ENCODE data around the gene DENND5A. TPM values are rescaled to one million over a fixed set of nuclear protein-coding genes. Genes with fewer than 3 reads are reported as not detected.
"Not testable (repeated sequence)": the region's sequence is repeated elsewhere in the genome, so short reads cannot be mapped to it uniquely, and the experiment has no call there.

DENND5A gene
- total and polyA plus RNA-seq, 5 donors from 2014 or later: 2.2 to 44.3 (median 3.8) TPM

DNA sequence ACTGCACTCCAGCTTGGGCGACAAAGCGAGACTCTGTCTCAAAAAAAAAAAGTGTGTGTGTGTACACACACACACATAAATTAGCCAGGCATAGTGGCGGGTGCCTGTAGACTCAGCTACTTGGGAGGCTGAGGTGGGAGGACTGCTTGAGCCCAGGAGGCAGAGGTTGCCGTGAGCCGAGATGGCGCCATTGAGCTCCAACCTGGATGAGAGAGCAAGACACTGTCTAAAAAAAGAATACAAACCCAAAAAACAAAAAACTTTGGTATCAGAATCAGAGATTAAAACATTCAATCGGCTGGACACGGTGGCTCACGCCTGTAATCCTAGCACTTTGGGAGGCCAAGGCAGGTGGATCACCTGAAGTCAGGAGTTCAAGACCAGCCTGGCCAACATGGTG lies 44.3 kb downstream of the DENND5A start:
- not testable (repeated sequence) for H3K4me1 Mint-ChIP-seq; H3K27ac Mint-ChIP-seq; H3K27me3 Mint-ChIP-seq; H3K4me3 ChIP-seq (ENCODE audit: low read depth, low read length); DNase-seq; H3K27ac ChIP-seq (ENCODE audit: insufficient read depth, low read length, poor library complexity, severe bottlenecking); H3K36me3 ChIP-seq (ENCODE audit: control insufficient read depth, insufficient read depth, low read length); H3K36me3 Mint-ChIP-seq; H3K27me3 ChIP-seq (ENCODE audit: control insufficient read depth, insufficient read depth, low read length); H3K9me3 Mint-ChIP-seq; ATAC-seq (ENCODE audit: low read depth in 2 of 2); H3K4me3 Mint-ChIP-seq; H3K4me1 ChIP-seq (ENCODE audit: control insufficient read depth, insufficient read depth, low read length, poor library complexity, severe bottlenecking); H3K9me3 ChIP-seq (ENCODE audit: control insufficient read depth in 2 of 2, low read length in 2 of 2)

DNA sequence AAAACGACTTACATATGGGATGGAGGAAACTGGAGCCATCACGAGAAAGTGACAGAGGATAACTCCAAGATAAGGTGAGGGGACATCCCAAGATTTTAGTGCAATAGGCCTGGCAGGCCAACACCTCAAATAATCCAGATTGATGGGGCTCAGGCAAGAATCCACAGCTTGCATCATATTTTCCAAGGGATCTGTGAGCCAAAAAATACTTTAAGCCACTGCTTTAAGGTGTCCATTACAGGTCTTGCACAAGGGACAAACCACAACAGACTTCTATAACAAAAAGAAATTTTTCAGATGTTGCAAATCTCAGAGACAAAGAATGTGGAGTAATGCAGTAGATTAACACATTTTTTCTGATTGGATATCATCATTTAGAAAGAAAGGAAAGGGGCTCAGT lies 45.6 kb downstream of the DENND5A start:
- Histone ChIP-seq H3K9me3 (ENCODE audit: control insufficient read depth in 2 of 2, low read length in 2 of 2) (no peaks in the 10 kb centered on the region), H3K27me3 (ENCODE audit: control insufficient read depth, insufficient read depth, low read length) (no peaks in the 10 kb centered on the region), H3K4me3 (ENCODE audit: low read depth, low read length) (no peak overlapping the region), H3K36me3 (ENCODE audit: control insufficient read depth, insufficient read depth, low read length) (no peaks in the 10 kb centered on the region), H3K27ac (ENCODE audit: insufficient read depth, low read length, poor library complexity, severe bottlenecking) (no peak overlapping the region), H3K4me1 (ENCODE audit: control insufficient read depth, insufficient read depth, low read length, poor library complexity, severe bottlenecking) (no peaks in the 10 kb centered on the region)
- no peaks in the 10 kb centered on the region for H3K27me3 Mint-ChIP-seq
- no peak for DNase-seq
- no peak overlapping the region for H3K4me3 Mint-ChIP-seq
- ATAC-seq (ENCODE audit: low read depth in 2 of 2): no peak
- H3K9me3 Mint-ChIP-seq: no peaks in the 10 kb centered on the region
- no peak overlapping the region for H3K27ac Mint-ChIP-seq
- no peaks in the 10 kb centered on the region for H3K36me3 Mint-ChIP-seq
- H3K4me1 Mint-ChIP-seq: peaks cover 0 to 12% (median 3%) of the 10 kb centered on the region in 4 donors

DNA sequence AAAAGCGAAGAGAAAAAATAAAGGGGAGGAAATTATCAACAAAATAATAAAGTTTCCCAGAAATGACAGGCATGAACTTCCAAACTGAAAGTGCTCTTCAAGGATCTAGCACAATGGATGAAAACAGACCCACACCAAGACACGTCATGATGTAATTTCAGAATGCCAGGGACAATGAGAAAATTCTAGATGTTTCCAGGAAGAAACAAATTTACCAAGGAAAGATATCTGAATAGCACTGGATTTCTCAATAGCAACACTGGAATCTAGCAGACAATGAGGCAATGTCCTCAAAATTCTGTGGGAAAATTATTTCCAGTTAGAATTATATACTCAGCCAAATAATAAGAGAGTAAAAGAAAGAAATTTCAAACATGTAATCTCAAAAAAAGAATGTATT lies 46.0 kb downstream of the DENND5A start:
- H3K27ac Mint-ChIP-seq: peak overlapping the region in 1 of 3 donors; percentile 71

DNA sequence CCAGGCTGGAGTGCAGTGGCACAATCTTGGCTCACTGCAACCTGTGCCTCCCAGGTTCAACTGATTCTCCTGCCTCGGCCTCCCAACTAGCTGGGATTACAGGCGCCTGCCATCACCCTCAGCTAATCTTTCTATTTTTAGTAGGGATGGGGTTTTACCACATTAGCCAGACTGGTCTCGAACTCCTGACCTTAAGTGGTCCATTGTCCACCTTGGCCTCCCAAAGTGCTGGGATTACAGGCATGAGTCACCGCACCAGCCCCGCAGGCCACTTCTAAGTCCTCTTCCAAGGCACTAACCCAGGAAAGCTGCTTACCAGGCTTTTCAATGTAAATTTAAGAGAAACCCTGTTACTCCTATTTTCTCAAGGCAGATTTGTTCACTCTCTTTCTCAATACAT lies 50.4 kb downstream of the DENND5A start:
- ATAC-seq (ENCODE audit: low read depth in 2 of 2) (no peak), DNase-seq (no peak)
- Histone ChIP-seq H3K9me3 (ENCODE audit: control insufficient read depth in 2 of 2, low read length in 2 of 2) (no peaks in the 10 kb centered on the region), H3K4me3 (ENCODE audit: low read depth, low read length) (no peak overlapping the region), H3K27me3 (ENCODE audit: control insufficient read depth, insufficient read depth, low read length) (no peaks in the 10 kb centered on the region), H3K36me3 (ENCODE audit: control insufficient read depth, insufficient read depth, low read length) (no peaks in the 10 kb centered on the region), H3K4me1 (ENCODE audit: control insufficient read depth, insufficient read depth, low read length, poor library complexity, severe bottlenecking) (no peaks in the 10 kb centered on the region), H3K27ac (ENCODE audit: insufficient read depth, low read length, poor library complexity, severe bottlenecking) (no peak overlapping the region)
- no peak overlapping the region for H3K27ac Mint-ChIP-seq
- no peak overlapping the region for H3K4me3 Mint-ChIP-seq
- no peaks in the 10 kb centered on the region for H3K36me3 Mint-ChIP-seq
- no peaks in the 10 kb centered on the region for H3K9me3 Mint-ChIP-seq
- no peaks in the 10 kb centered on the region for H3K27me3 Mint-ChIP-seq
- H3K4me1 Mint-ChIP-seq: peaks cover 0 to 26% (median 6%) of the 10 kb centered on the region in 4 donors

More for the DNA sequence above, 46.0 kb downstream of the DENND5A start:
- Histone ChIP-seq H3K4me3 (ENCODE audit: low read depth, low read length) (no peak overlapping the region), H3K27ac (ENCODE audit: insufficient read depth, low read length, poor library complexity, severe bottlenecking) (no peak overlapping the region), H3K4me1 (ENCODE audit: control insufficient read depth, insufficient read depth, low read length, poor library complexity, severe bottlenecking) (no peaks in the 10 kb centered on the region), H3K27me3 (ENCODE audit: control insufficient read depth, insufficient read depth, low read length) (no peaks in the 10 kb centered on the region), H3K9me3 (ENCODE audit: control insufficient read depth in 2 of 2, low read length in 2 of 2) (no peaks in the 10 kb centered on the region), H3K36me3 (ENCODE audit: control insufficient read depth, insufficient read depth, low read length) (no peaks in the 10 kb centered on the region)
- Mint-ChIP-seq H3K27me3 (no peaks in the 10 kb centered on the region), H3K4me3 (no peak overlapping the region), H3K36me3 (no peaks in the 10 kb centered on the region), H3K9me3 (no peaks in the 10 kb centered on the region), H3K4me1 (peaks cover 0 to 12% (median 4%) of the 10 kb centered on the region in 4 donors)
- DNase-seq (no peak), ATAC-seq (ENCODE audit: low read depth in 2 of 2) (no peak)

DNA sequence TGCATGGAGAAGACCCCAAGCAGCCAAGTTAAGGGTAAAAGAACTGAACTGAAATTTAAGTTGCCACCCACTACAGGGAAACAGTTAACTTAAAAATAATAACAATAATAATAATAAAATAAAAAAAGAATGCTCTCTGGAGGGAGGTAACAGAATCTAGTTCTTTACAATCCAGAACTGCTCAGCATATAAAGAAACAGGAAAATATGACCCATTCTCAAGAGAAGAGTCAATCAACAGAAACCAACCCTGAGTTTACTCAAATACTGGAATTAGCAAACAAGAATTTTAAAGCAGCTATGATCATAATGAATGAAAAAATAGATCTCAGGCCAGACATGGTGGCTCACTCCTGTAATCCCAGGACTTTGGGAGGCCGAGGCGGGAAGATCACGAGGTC lies 53.8 kb downstream of the DENND5A start:
- no peak for ATAC-seq (ENCODE audit: low read depth in 2 of 2)
- no peaks in the 10 kb centered on the region for H3K4me1 ChIP-seq (ENCODE audit: control insufficient read depth, insufficient read depth, low read length, poor library complexity, severe bottlenecking)
- no peaks in the 10 kb centered on the region for H3K27me3 ChIP-seq (ENCODE audit: control insufficient read depth, insufficient read depth, low read length)
- no peak overlapping the region for H3K4me3 Mint-ChIP-seq
- H3K27me3 Mint-ChIP-seq: no peaks in the 10 kb centered on the region
- no peak overlapping the region for H3K27ac ChIP-seq (ENCODE audit: insufficient read depth, low read length, poor library complexity, severe bottlenecking)
- H3K9me3 Mint-ChIP-seq: no peaks in the 10 kb centered on the region
- H3K4me3 ChIP-seq (ENCODE audit: low read depth, low read length): no peak overlapping the region
- no peak for DNase-seq
- H3K36me3 Mint-ChIP-seq: no peaks in the 10 kb centered on the region
- peaks cover 0 to 25% (median 8%) of the 10 kb centered on the region in 4 donors for H3K4me1 Mint-ChIP-seq
- no peaks in the 10 kb centered on the region for H3K36me3 ChIP-seq (ENCODE audit: control insufficient read depth, insufficient read depth, low read length)
- no peaks in the 10 kb centered on the region for H3K9me3 ChIP-seq (ENCODE audit: control insufficient read depth in 2 of 2, low read length in 2 of 2)
- H3K27ac Mint-ChIP-seq: no peak overlapping the region

DNA sequence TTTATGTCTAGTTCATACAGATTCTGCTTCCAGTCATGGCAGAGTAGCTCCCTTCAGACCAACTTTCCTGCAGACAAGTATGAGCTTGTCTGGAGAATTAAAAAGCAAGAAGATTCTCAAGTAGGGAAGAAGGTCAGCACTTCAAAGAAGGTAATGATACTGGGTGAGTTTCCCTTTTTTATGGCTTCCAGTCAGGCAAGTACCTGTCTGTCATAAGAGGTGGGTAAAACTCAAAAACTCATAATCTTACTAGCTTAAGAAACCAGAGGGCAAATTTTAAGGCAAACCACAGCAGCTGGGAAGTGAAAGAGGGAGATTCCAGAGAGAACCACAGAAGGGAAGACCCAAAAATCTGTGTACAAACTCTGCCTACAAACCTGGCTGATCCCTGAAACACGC lies 54.2 kb downstream of the DENND5A start:
- no peaks in the 10 kb centered on the region for H3K9me3 Mint-ChIP-seq
- no peak overlapping the region for H3K4me3 ChIP-seq (ENCODE audit: low read depth, low read length)
- no peak overlapping the region for H3K27ac Mint-ChIP-seq
- no peak for ATAC-seq (ENCODE audit: low read depth in 2 of 2)
- no peaks in the 10 kb centered on the region for H3K36me3 ChIP-seq (ENCODE audit: control insufficient read depth, insufficient read depth, low read length)
- DNase-seq: no peak
- no peaks in the 10 kb centered on the region for H3K27me3 ChIP-seq (ENCODE audit: control insufficient read depth, insufficient read depth, low read length)
- no peaks in the 10 kb centered on the region for H3K9me3 ChIP-seq (ENCODE audit: control insufficient read depth in 2 of 2, low read length in 2 of 2)
- H3K36me3 Mint-ChIP-seq: no peaks in the 10 kb centered on the region
- no peaks in the 10 kb centered on the region for H3K4me1 ChIP-seq (ENCODE audit: control insufficient read depth, insufficient read depth, low read length, poor library complexity, severe bottlenecking)
- H3K27me3 Mint-ChIP-seq: no peaks in the 10 kb centered on the region
- H3K4me1 Mint-ChIP-seq: peaks cover 0 to 23% (median 8%) of the 10 kb centered on the region in 4 donors
- H3K27ac ChIP-seq (ENCODE audit: insufficient read depth, low read length, poor library complexity, severe bottlenecking): no peak overlapping the region
- no peak overlapping the region for H3K4me3 Mint-ChIP-seq

DNA sequence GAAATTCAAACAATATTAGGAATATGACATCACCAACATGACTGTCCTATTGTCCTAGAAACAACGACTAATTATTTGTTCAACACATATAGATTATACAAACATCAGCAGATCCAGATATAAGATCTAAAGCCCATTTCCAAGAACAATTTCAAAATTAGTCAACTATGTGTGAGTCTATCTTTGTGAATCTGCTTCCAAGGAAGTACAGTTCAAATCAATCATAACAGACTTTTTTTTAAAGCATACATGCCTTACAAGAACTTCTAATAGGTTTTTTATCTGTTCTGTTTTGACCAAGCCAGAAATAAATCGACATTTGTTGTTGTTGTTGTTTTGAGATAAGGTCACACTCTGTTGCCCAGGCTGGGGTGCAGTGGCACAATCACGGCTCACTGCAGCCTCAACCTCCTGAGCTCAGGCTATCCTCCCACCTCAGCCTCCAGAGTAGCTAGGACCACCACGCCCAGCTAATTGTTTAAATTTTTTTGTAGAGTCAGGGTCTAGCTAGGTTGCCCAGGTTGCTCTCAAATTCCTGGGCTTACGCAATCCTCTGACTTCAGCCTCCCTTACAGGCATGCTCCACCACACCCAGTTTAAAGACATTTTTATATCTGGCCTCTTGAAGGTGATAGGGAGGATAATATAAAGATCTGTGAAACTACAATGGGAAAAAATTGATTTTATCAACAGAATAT lies 54.8 kb downstream of the DENND5A start:
- Histone ChIP-seq H3K36me3 (ENCODE audit: control insufficient read depth, insufficient read depth, low read length) (no peaks in the 10 kb centered on the region), H3K4me3 (ENCODE audit: low read depth, low read length) (no peak overlapping the region), H3K9me3 (ENCODE audit: control insufficient read depth in 2 of 2, low read length in 2 of 2) (no peaks in the 10 kb centered on the region), H3K27ac (ENCODE audit: insufficient read depth, low read length, poor library complexity, severe bottlenecking) (no peak overlapping the region), H3K27me3 (ENCODE audit: control insufficient read depth, insufficient read depth, low read length) (no peaks in the 10 kb centered on the region), H3K4me1 (ENCODE audit: control insufficient read depth, insufficient read depth, low read length, poor library complexity, severe bottlenecking) (no peaks in the 10 kb centered on the region)
- DNase-seq: no peak
- Mint-ChIP-seq H3K4me3 (no peak overlapping the region), H3K36me3 (no peaks in the 10 kb centered on the region), H3K9me3 (no peaks in the 10 kb centered on the region), H3K27ac (peak overlapping the region in 1 of 3 donors; percentile 47), H3K4me1 (peaks cover 0 to 23% (median 8%) of the 10 kb centered on the region in 4 donors), H3K27me3 (no peaks in the 10 kb centered on the region)
- no peak for ATAC-seq (ENCODE audit: low read depth in 2 of 2)

DNA sequence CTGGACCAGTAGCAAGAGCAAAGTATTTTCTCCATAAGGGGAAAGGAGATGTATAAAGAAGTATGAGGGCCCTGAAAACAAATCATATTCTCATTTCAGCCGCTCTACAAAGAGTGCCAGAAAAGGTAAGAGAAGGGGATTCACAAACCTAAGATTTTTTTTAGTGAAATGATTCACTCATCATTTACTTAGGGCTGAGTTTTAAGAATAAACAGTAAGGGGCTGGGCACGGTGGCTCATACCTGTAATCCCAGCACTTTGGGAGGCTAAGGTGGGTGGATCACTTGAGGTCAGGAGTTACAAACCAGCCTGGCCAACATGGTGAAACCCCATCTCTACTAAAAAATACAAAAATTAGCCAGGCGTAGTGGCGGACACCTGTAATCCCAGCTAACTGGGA lies 55.5 kb downstream of the DENND5A start:
- H3K4me1 ChIP-seq (ENCODE audit: control insufficient read depth, insufficient read depth, low read length, poor library complexity, severe bottlenecking); H3K36me3 ChIP-seq (ENCODE audit: control insufficient read depth, insufficient read depth, low read length); DNase-seq; H3K4me3 ChIP-seq (ENCODE audit: low read depth, low read length); H3K27me3 ChIP-seq (ENCODE audit: control insufficient read depth, insufficient read depth, low read length); H3K9me3 ChIP-seq (ENCODE audit: control insufficient read depth in 2 of 2, low read length in 2 of 2); H3K27me3 Mint-ChIP-seq; H3K9me3 Mint-ChIP-seq; H3K36me3 Mint-ChIP-seq; H3K27ac ChIP-seq (ENCODE audit: insufficient read depth, low read length, poor library complexity, severe bottlenecking); H3K4me3 Mint-ChIP-seq; ATAC-seq (ENCODE audit: low read depth in 2 of 2): not testable (repeated sequence)
- Mint-ChIP-seq H3K27ac (peak overlapping the region in 1 of 3 donors; percentile 6), H3K4me1 (peaks cover 0 to 17% (median 8%) of the 10 kb centered on the region in 4 donors)
